ENCODE results near the gene LARP4B.

LARP4B gene

DNA sequence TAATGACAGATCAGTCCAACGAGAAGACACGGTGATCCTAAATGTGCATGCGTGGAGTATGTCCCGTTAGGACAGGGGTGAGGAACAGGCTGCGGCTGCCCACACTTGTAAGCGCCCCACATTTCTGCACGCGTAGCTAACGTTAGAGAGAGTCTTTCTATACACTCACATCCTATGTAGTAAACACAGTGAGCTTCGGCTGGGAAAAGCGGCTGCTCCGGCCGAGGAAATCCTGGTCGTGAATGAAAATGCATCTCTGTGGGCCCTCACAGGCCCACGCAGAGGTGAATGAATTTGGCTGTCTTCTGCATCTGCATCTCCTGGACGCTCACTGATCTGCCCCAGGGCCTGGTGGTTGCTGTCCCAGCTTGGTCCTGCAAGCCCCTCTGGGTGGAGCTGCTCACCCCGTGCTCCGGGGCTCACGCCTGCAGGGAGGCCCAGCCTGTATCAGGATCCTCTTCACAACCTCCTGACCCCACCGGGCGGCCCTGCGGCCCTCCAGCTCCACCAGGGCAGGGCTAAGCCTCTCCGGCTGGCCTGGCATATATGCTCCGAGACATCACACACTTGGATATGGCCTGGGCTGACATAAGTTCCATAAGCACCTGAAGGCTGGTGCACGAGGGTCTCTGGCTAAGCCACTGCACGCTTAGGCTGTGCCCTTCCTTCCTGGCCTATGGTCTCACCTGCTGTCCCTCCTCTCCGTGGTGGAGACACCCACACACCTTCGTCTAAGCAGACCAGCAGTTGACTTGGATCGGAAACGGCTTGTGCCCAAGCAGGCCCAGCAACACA lies 124.1 kb downstream of the LARP4B start:
- DNase-seq (ENCODE audit: low read depth in 2 of 2): no peak

DNA sequence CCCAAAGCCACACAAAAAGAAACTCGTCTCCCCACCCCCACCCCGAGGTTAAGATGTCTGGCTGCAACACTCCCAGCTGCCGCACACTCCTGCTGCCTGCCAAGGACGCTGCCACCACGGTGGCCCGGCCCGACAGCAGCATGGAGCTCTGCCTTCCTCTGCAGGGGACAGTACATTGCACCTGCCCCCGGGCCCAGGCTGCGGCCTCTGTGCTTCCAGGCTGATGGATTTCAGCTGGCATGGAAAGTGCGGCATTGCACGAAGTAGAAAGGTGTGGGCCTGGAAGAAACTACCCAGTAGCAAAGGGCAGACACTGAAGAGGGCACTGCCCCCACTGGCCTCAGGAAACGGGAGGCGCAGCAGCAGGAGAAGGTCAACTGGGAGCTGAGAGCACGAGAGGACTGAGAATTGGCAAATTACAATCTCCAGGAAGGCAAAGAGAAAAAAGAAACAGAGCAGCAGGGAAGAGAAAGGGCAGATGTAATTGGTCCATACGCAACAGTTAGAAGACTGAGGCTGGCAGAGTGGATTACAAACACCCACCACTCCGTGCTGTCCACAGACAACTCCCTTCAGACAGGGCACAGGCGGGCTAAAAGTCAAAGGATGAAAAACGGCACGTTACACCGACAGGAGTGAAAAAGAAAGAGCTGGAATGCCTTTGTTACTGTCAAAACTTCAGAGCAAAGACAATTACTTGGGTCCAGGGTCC lies 124.9 kb downstream of the LARP4B start:
- DNase-seq (ENCODE audit: low read depth in 2 of 2): no peak

DNA sequence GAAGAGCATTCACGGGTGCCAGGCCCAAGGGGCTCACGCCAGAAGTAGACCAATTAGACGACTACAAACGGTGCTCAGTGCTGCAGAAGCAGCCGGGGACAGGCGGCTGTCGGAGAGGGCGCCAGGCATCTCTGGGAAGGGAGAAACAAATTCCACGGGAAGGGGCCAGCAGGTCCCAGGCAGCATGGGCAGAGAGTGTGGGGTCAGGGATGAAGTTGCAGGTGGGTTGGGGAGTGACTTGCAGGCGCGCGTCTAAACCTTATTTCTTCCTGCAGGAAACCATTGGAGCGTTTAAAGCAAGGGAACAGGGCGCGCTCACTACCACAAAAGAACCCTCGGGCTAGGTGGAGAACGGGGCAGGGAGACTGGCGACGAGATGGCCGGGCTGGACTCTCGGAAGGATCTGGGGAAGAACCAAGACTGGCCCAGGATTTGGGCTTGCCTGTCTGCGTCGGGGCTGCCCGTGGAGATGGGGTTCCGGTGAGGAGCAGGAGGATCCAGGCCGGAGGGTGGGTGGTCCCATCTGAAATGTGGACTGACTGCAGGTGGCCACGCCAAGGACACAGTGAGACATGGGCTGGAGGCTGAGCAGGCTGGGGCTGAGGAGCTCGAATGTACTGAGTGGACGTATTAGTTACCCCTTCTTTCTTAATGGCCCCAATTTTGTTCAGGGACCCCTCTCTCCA lies 125.7 kb downstream of the LARP4B start:
- no peak for DNase-seq (ENCODE audit: low read depth in 2 of 2)

DNA sequence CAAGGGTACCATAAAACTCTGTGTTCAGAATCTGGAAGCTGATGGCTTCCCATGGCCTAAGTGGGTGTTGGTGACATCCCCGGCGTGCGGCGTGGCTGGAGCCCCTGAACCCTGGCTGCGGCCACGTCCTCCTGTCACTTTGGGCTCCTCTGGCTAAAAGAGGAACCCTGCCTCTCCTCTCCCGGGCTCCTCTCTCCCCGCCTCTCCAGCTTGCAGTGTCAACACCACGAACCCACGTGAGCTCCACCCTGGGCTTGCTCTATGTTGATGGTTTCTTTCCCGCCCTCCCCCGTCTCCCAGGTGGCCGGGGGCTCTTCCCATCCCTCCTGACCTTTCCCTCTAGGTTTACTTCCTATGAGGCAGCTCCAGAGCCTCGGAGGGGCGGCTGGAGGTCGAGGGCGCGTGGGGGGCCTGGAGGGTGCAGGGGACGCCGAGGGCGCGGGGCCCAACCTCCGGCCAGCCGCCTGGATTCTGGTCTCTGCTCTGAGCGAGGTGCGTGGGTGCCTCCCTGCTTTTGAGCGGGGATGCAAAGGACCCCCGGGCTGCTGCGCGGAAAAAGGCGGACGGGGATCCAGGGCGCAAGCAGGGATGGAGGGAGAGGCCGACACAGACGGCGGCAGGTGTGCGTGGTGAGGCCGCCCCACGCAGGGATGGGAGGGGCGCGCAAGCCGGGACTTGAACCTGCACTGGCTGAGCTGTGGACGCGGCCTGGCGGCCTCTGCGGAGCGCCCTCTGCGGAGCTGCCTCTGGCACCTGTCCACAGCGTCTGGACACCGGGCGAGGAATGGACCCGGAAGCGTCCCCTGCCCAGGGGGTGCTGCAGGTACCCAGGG lies 126.5 kb downstream of the LARP4B start:
- DNase-seq (ENCODE audit: low read depth in 2 of 2): no peak

DNA sequence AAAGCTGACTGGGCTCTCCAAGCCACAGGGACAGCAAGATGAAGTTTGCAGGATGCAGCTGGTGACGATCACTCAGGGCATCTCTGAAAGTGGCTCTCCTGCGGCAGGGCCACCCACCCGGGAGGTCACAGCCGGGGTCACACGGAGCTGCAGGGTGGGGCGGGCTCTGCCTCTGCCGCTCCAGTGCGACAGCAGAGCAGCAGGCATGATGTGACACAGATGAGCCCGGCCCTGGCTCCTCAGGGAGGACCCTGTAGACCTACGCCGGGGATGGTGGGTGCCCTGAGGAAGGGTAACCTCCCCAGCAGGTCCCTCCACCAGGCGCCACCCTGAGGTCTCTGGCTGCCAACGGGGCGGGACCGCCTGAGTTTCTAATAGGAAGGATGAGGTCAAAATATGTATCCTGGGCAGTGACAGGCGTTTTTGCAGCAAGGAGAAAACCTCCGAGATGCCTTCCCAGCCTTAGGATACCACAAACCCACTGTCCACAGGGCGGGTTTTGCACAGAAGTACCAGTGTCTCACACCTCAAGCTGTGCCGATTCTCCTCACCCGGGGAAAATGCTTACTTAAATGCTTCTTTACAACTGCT lies 127.2 kb downstream of the LARP4B start:
- DNase-seq (ENCODE audit: low read depth in 2 of 2): no peak

DNA sequence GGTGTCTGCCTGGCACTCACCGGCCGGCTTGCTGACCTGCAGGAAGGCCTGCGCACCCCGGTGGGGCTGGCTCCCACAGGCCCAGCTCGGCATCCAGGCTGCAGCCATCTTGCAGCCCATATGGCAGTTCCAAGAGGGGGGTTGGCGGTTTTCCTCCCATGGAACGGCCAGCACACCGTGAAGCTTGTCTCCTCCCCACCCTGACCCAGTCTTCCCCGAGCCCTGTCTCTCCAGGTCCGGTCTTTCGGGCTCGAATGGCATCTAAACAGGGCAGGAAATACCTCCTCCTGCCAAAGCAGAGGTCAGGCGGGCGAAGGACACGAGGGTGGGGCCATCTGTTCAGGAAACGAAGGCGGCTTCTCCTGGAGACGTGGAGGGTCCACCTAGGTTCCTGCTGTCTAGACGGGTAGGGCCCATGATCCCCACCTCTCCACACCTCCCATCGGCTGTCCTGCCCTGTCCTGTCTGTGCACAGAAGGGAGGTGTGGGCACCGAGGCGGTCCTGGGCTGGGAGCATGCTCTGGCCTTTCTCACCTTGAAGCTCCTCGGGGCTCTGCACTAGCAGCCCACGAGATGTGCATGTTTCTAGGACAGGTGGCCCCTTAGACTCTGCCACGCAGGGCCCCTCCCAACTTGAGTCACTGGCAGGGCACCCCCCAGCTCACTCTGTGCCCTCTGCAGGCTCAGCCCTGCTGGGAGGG lies 128.3 kb downstream of the LARP4B start:
- DNase-seq (ENCODE audit: low read depth in 2 of 2): no peak

DNA sequence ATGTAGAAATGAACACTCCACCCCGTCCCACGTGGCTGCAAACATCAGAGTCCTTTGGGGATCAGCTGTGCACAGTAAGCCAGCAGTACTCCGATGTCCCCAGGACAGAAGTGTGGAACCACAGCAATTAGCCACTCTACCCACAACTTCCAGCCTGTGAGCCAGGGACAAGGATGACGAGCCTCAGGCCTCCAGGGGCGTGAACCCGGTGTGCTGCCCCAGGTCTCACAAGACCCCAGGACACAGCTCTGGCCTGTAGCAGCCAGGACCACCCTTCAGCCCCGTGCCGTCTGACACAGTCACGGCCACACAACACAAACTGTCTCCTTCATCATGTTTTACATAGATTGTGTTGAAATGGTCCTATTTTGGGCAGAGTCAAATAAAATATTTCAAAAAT lies 129.0 kb downstream of the LARP4B start:
- no peak for DNase-seq (ENCODE audit: low read depth in 2 of 2)

DNA sequence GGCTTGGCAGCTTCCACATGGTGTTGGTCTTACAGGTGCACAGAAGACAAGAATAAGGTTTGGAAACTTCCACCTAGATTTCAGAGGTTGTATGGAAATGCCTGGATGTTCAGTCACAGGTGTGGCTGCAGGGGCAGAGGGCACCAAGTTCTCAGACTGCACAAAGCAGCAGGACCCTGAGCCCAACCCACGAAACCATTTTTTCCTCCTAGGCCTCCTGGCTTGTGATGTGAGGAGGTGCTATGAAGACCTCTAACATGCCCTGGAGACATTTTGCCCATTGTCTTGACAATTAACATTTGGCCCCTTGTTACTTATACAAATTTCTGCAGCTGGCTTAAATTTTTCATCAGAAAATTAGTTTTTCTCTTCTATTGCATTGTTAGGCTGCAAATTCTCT lies 134.3 kb downstream of the LARP4B start:
- DNase-seq (ENCODE audit: low read depth in 2 of 2): no peak

DNA sequence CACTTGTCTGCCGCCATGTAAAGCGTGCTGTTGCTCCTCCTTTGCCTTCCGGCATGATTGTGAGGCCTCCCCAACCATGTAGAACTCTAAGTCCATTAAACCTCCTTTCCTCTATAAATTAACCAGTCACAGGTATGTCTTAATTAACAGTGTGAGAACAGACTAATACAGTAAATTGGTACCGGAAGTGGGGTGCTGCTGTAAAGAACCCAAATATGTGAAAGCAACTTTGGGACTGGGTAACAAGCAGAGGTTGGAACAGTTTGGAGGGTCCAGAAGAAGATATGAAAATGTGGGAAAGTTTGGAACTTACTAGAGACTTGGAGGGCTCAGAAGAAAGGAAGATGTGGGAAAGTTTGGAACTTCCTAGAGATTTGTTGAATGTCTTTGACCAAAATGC lies 135.3 kb downstream of the LARP4B start:
- DNase-seq (ENCODE audit: low read depth in 2 of 2): no peak

DNA sequence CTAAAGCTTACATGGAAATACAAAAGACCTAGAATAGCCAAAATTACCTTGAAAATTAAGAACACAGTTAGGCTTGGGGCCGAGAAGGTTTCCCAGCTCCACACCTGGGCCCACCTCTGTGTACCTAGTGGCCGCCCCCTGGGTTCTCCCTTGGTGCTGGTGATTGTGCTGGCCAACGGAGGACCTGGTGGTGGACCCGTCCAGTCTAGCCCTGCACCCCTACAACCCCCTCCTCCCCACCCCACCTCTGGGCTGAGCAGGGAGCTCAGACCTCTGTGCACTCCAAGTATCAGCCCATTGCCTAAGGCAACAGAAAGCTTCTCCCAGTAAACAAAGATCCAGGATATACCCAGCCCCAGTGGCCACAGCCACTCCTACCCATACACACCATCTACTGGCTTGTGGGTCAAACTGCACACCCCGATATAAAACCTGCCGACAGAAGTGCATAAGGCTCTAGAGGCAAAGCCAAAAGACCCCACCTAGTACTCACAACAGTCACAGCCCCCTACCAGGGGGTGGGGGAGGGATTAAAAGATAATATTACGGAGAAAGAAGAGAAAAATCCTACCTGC lies 137.0 kb downstream of the LARP4B start:
- DNase-seq (ENCODE audit: low read depth in 2 of 2): no peak

DNA sequence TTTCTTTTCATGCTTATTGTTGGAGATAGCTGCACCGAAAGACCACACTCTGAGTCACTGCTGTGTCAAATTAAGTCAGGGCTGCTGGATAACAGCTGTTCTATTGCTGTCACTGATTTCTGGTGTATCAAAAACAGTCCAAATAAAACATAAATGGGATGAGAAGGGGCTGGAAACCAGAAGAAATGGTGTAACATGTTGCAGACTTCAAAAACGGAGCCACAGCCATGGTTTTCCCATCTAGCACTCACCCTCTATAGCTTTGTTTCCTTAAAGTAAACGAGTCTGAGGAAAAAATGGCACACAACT lies 138.8 kb downstream of the LARP4B start:
- peak in 1 of 2 experiments; percentile 23 for DNase-seq (ENCODE audit: low read depth in 2 of 2)

DNA sequence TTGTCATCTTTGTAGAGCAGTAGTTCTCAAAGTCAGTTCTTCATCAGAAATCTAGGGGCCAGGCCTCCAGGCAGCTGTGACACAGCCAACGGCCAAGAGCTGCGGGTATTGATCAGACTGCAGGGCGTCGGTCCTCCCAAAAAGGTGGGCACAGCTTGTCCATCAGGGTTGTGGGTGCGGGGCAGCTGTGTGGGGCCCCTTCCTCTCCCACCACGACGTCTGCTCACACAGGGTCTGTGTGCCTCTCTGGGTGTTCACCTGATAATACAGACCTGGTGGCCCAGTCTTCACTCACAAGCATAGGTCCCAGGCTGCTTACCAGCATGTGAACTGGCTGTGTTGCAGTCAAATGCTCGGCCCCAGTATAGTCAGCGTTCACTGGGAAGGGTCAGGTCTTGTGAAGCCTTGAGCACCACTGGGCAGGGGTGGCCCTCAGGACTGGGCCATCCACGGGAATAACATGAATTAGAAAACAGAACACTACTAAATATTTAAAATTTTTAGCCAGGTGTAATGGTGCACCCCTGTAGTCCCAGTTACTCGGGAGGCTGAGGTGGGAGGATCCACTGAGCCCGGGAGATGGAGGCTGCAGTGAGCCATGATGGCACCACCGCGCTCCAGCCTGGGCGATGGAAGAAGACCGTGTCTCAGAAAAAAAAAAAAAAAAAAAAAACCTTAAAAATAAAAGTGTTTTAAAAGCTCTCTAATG lies 139.3 kb downstream of the LARP4B start:
- no peak for DNase-seq (ENCODE audit: low read depth in 2 of 2)

DNA sequence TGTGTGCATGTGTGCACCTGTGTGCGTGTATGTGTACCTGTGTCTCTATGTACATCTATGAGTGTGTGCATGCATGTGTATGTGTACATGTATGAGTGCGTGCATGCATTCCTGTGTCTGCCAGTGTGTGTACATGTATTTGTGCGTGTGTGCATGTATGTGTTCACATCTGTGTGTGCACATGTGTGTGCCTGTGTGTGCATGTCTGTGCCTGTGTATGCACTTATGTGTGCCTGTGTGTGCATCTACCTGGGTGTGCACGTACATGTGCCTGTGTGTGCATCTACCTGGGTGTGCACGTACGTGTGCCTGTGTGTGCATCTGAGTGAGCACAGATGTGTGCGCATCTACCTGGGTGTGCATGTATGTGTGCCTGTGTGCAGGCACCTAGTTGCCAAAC lies 139.9 kb downstream of the LARP4B start:
- DNase-seq (ENCODE audit: low read depth in 2 of 2): no peak

DNA sequence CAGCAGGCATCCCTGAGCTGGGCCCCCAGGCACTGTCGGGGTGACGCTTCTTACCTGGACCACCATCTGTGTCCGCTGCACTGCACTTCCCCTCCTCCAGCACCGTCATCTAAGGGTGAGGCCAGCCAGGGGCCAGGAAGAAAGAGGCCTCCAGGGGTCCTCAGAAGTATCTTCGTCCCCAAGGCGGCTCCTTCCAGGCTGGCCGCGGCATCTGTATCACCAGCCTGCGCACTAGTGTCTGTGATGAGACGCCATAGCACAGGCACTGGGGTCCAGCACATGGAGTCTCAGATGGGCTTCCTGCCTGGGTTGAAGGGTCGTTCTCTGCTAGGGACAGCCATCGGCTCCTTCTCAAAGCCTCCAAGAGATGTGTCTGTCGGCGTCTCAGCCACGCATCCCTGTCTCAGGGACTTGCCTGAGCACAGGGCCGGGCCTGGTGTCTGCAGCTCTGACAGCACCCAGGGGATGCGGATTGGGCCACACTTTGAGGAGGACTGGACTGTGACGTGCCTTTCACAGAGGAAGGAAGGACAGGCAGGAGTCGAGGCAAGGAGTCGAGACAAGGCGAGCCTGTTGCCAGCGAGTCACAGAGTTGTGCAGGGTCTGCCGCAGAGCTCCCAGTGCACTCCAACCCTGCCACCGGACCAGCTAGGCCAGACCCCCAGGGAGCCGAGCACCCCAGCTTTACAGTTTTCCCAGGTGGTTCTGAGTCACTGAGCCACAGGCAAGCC lies 140.5 kb downstream of the LARP4B start:
- DNase-seq (ENCODE audit: low read depth in 2 of 2): no peak

DNA sequence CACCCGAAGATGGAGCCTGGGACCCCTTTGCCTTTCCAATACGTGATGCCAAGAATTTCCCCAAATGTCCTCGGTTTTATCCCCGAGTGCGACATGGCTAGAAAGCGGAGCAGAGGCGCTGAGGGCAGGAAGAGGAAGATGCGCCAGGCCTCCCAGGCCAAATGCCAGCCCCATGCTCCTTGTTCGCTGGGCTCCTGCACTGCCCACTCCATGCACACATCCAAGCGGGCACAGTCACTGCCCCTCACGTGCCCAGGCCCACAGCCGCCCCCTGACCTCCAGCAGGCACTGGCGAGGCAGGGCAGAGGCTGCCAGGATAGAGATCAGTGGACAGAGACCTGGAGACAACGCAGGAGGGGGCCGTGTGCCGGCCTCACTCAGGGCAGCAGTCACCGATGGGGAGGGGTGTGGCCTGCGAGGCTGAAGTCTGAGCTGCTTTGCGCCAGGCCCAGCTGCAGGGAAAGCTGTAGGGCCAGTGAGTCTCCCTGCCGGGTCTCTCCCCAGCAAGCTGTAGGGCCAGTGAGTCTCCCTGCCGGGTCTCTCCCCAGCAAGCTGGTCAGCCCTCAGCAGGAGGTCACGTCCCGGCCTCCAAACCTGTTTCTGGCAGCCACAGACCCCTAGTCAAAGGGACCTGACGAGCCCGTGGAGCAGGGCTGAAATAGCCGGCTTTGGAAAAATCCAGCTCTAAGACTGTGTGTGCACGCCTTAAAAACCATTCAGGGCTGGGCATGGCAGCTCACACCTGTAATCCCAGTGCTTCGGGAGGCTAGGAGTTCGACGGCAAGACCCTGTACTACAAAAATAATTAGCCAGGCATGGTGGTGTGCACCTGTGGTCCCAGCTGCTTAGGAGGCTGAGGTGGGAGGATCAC lies 141.4 kb downstream of the LARP4B start:
- no peak for DNase-seq (ENCODE audit: low read depth in 2 of 2)

DNA sequence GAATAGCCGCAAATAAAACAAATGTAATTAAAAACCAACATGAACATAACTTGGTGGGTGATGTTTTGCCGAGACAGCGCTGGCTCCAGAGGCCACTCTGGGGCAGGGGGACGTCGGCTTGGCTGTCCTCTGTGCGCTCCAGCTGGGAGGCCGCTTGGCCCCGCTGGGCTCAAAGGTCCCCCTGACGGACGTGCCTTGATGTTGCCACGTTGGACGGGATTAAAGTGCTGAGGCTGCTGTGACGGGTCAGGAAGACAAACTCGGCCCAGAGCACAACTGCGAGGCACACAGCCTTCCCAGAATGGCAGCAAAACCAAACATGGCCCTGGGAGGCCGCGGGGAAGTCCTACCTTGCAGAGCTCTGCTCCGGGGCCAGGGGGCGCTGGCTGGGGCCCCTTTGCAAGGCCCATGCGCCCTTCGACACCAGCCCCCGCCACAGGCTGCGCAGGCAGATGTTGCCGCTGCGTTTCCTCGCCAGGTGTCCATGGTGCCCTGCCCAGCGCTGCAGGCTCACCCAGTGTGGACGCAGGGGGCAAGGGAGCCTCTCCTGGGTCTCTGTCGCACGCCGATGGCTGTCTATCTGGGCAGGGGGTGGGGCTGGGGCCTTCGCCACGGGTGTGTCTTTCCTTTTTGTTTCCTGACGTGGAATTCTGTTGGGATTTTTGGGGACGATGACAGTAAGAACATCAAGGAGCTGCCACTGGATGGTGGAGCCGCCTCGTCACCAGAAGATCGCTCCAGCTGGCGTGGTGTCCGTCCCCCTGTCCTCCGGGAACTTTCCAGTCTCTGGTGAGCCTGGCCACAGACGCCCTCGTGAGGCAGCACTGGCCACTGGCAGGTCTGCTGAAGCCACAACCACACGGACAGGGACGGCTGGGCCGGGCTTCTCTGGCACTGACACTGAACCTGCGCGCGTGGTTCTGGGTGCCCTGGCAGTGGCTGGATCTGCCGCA lies 142.4 kb downstream of the LARP4B start:
- peak in 1 of 2 experiments; percentile 21 for DNase-seq (ENCODE audit: low read depth in 2 of 2)
